ENCODE measurements around the gene CEP43.

DNA sequence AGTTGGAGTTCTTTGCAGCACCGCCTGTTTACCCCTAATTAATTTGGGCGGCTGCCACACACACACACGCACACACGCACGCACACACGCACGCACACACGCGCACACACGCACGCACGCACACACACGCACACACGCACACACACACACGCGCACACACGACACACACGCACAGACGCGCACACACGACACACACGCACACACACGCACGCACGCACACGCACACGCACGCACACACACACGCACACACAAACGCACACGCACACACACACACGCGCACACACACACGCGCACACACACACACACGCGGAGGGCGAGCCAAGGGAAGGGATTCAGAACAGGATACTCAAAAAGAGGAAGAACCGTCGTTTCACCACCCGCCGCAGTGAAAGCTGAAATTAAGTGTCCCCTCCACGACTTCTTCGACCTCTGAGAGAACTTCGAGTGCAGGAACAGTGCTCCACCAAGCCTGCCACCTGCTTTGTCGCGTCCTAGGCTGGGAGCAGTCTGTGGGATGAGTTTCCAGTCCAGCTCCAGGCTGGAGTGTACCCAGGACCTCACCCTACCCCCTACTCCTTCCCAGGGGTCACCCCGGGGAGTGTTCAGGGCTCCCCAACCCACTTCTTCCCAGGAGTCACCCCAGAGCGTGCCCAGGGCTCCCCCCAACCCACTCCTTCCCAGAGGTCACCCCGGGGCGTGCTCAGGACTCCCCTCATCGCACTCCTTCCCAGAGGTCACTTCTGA is 43.9 kb upstream of the CEP43 start:
- TF ChIP-seq CTCF (conservative IDR thresholded peaks at IDR 0.05; ENCODE audit: low read depth, low read length) (no peak), EZH2 (IDR thresholded peaks at IDR 0.05; ENCODE audit: borderline replicate concordance, low read depth, low read length, poor library complexity, severe bottlenecking) (no peak)

Data from A673 (cell line).